Adrenal gland (tissue), 5 donors: ENCODE results near the gene FRMD5.
A peak's percentile ranks its signal among the peaks of the same experiment; 100 is the strongest.

ENCODE experiments used
- CTCF ChIP-seq, 6 experiments: fragments of 450-650 bp in 4 of 6; fragments of 200-600 bp in 2 of 6; sonication (generic) in 1 of 6; IDR thresholded peaks; 1 replicate in 5 of 6; 2 replicates in 1 of 6; pipeline versions ENCODE4 v1.5.1 to v1.8.0; 2016 to 2021; ENCODE audit warnings: antibody characterized with exemption in 6 of 6, mild to moderate bottlenecking in 2 of 6, moderate library complexity in 1 of 6
- POLR2A ChIP-seq, 2 donors: fragments of 450-650 bp; IDR thresholded peaks; one replicate each; pipeline ENCODE4 v1.6.1; 2017; ENCODE audit warnings: antibody characterized with exemption in 2 of 2, mild to moderate bottlenecking in 2 of 2, moderate library complexity in 1 of 2
- donor health status: DM: no; HTN: no; CAD: no.

- peak in 2 of 6 experiments; percentile 11 to 14 for TF ChIP-seq CTCF (IDR thresholded peaks at IDR 0.05)
- peak in 1 of 2 donors; percentile 75 for TF ChIP-seq POLR2A (IDR thresholded peaks at IDR 0.05)
Measured at GRCh38 chr15:44194323-44195150, 534 bp downstream of the FRMD5 start.
